Fibroblast of lung (primary cell): ENCODE measurements around the gene CSNK1E. TPM values are rescaled to one million over a fixed set of nuclear protein-coding genes. Genes with fewer than 3 reads are reported as not detected.

Source experiments
- DNase-seq, 2 donors: peaks; one replicate each; pipeline versions ENCODE4 v3.0.0 to v3.0.0-alpha.2; 2010; ENCODE audit warnings: low read depth in 2 of 2
- H2AFZ ChIP-seq: 2 replicates; pipeline ENCODE4 v1.5.1; 2012; ENCODE audit warnings: low read length, control low read depth, inconsistent platforms
- H3K27ac ChIP-seq: 2 replicates; pipeline ENCODE4 v1.5.1; 2011; ENCODE audit warnings: low read length, control low read depth; ENCODE audit not compliant: insufficient read depth
- H3K27me3 ChIP-seq: 2 replicates; pipeline ENCODE4 v1.5.1; 2011; ENCODE audit warnings: mild to moderate bottlenecking, low read length; ENCODE audit not compliant: control insufficient read depth, insufficient read depth
- H3K36me3 ChIP-seq: 2 replicates; pipeline ENCODE4 v1.5.1; 2011; ENCODE audit warnings: low read length; ENCODE audit not compliant: control insufficient read depth, insufficient read depth
- H3K4me1 ChIP-seq: 2 replicates; pipeline ENCODE4 v1.5.1; 2011; ENCODE audit warnings: low read length; ENCODE audit not compliant: control insufficient read depth, insufficient read depth; ENCODE audit errors: extremely low read depth
- H3K4me2 ChIP-seq: 2 replicates; pipeline ENCODE4 v1.5.1; 2011; ENCODE audit warnings: low read length, control low read depth; ENCODE audit not compliant: insufficient read depth; ENCODE audit errors: extremely low read depth
- H3K4me3 ChIP-seq, 4 experiments: fragments of 200-600 bp in 1 of 4; sonication (generic) in 1 of 4; replicated peaks in 1 of 4; 2 replicates each; pipeline ENCODE4 v1.5.1; 2011 to 2016; ENCODE audit warnings: low read length in 4 of 4, low read depth in 3 of 4, mild to moderate bottlenecking in 3 of 4, control low read depth in 2 of 4, inconsistent platforms in 1 of 4, mixed read lengths in 1 of 4; ENCODE audit not compliant: insufficient read depth in 1 of 4; ENCODE audit errors: control extremely low read depth in 1 of 4
- H3K79me2 ChIP-seq: 2 replicates; pipeline ENCODE4 v1.5.1; 2012; ENCODE audit warnings: mild to moderate bottlenecking, low read length, inconsistent platforms; ENCODE audit not compliant: control insufficient read depth, insufficient read depth
- H3K9ac ChIP-seq: 2 replicates; pipeline ENCODE4 v1.5.1; 2011; ENCODE audit warnings: mild to moderate bottlenecking, low read length, control low read depth; ENCODE audit not compliant: insufficient read depth
- H3K9me3 ChIP-seq: 2 replicates; pipeline ENCODE4 v1.5.1; 2012; ENCODE audit warnings: low read depth, low read length; ENCODE audit not compliant: control insufficient read depth, insufficient read depth
- H4K20me1 ChIP-seq: 2 replicates; pipeline ENCODE4 v1.5.1; 2011; ENCODE audit warnings: low read length; ENCODE audit not compliant: control insufficient read depth, insufficient read depth; ENCODE audit errors: extremely low read depth
- EZH2 ChIP-seq: IDR thresholded peaks from 2 replicates; pipeline ENCODE4 v1.5.1; 2012; ENCODE audit warnings: low read length, control low read depth, mild to moderate bottlenecking; ENCODE audit errors: missing control alignments
- polyA plus RNA-seq, 2 donors: library from polyadenylated mRNA; depleted of rRNA in 1 of 2; stranded (reverse) in 1 of 2; unstranded in 1 of 2; fragments of >200 nt; gene quantifications; 2 replicates each; pipeline ENCODE4 v1.2.1, GENCODE V29; 2011 to 2012; ENCODE audit warnings: missing spikeins in 1 of 2
- total RNA-seq: library from RNA; depleted of rRNA; stranded (reverse); fragments of >200 nt; gene quantifications from 2 replicates; pipeline ENCODE4 v1.2.1, GENCODE V29; 2014
- TF ChIP-seq, protein P1 (sequence below), 2 donors: IDR thresholded peaks in 1 of 2; conservative IDR thresholded peaks in 1 of 2; 1 replicate in 1 of 2; 2 replicates in 1 of 2; pipeline ENCODE4 v1.5.1; 2011 to 2012; ENCODE audit warnings: low read length in 2 of 2, control low read depth in 1 of 2, inconsistent platforms in 1 of 2, low read depth in 1 of 2, mild to moderate bottlenecking in 1 of 2

CSNK1E gene
- total and polyA plus RNA-seq, 2 donors (not counting 1 experiment from before 2014, with no cell fraction given): 99.3 to 121 TPM

DNA sequence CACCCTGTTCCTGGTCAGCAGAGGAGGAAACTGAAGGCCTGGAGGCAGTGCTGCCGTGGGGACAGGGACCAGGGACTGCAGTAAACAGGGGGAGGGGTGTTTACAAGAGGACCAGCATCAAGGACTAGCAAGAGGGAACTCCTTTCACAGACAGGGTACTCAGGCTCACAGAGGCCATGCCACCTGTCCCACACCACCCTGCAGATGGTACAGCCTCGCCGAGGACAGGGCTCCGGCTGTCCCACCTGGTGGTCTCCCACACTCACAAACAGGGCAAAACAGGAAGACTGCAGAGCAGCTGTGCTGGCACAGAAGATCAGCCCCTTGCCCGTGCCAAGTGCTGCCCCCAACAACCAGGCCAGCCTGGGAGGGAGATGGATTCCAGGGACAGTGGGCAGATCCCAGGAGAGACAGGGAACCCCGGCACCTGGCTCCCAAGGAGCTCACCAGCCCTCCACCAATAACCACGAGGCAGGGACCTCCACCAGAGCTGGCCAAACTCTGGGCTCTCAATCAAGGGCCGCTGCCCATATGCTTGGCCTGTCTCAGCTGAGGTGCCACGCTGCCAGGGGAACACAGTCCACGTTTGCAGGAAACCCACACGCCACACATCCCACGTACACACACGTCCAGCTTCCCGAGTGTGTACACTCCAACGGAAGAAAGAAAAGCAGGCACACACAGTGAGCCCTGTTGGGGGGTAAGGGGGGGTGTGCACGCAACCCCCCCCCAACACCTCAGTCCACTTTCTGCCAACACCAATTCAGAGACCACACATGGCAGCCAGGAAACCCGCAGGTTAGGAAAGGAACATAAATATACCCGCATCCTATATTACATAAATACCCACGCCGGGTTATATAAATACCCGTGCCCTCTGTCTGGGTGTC lies 2.1 kb downstream of the CSNK1E start:
- Histone ChIP-seq H3K4me1 (peaks cover 47% of the 10 kb centered on the region), H3K4me2 (peak overlapping the region; percentile 88), H3K27ac (peak overlapping the region; percentile 87), H3K79me2 (peaks cover 63% of the 10 kb centered on the region), H4K20me1 (no peaks in the 10 kb centered on the region), H3K9ac (peak overlapping the region; percentile 92), H3K27me3 (no peaks in the 10 kb centered on the region), H3K36me3 (peaks cover 3% of the 10 kb centered on the region), H3K9me3 (no peaks in the 10 kb centered on the region), H3K4me3 (peak overlapping the region; percentile 47 to 96 (median 77)), H2AFZ (no peak overlapping the region)
- TF ChIP-seq, protein P1, sequence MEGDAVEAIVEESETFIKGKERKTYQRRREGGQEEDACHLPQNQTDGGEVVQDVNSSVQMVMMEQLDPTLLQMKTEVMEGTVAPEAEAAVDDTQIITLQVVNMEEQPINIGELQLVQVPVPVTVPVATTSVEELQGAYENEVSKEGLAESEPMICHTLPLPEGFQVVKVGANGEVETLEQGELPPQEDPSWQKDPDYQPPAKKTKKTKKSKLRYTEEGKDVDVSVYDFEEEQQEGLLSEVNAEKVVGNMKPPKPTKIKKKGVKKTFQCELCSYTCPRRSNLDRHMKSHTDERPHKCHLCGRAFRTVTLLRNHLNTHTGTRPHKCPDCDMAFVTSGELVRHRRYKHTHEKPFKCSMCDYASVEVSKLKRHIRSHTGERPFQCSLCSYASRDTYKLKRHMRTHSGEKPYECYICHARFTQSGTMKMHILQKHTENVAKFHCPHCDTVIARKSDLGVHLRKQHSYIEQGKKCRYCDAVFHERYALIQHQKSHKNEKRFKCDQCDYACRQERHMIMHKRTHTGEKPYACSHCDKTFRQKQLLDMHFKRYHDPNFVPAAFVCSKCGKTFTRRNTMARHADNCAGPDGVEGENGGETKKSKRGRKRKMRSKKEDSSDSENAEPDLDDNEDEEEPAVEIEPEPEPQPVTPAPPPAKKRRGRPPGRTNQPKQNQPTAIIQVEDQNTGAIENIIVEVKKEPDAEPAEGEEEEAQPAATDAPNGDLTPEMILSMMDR (conservative IDR thresholded peaks at IDR 0.05 in 1 of 2, IDR thresholded peaks at IDR 0.05 in 1 of 2; ENCODE audit: low read depth in 1 of 2, low read length in 2 of 2): no peak
- no peak for TF ChIP-seq EZH2
- peak; percentile 33 for DNase-seq

DNA sequence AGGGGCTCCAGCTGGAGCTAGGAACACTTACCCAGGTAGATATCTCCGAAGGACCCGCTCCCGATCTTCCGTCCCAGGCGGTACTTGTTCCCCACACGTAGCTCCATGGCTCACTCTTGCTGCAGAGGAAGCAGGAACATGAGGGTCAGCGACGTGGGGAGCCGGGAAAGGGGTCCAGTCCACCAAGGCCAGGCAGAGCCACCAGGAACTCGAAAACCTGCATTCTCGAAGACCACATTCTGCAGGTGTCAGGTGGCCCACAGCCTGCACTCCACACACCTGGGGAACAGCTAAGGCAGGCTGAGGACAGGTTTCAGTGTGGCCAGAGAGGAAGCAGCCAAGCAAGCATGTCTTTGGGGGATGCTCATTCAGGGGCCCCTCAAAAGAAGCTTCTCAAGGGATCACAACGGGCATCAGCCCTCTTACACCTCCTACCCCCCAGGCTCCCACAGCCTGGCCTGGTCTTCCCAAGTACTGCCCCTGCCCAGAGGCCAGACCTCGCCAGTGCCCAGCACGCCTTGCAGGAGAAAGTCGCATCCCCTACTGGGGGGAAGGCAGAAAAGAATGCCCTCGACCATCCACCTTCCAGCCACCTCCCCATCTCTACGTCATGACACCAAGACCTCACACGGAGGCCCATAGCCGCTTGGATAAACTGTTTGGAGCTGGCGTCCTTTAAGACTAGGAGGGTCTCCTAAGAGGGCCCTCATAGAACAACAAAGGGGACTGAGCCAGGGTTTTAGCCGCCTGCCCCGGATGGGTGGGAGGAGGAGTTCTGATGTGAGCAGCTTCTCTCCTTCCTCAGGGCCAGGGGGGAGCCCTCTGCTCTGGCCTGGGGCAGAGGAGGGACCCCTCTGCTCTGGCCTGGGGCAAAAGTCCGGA lies 2.9 kb downstream of the CSNK1E start:
- TF ChIP-seq, protein P1 (conservative IDR thresholded peaks at IDR 0.05 in 1 of 2, IDR thresholded peaks at IDR 0.05 in 1 of 2; ENCODE audit: low read depth in 1 of 2, low read length in 2 of 2): peak in 1 of 2 donors; percentile 11
- TF ChIP-seq EZH2: no peak
- Histone ChIP-seq H2AFZ (no peak overlapping the region), H3K4me2 (peak overlapping the region; percentile 88), H3K9ac (peak overlapping the region; percentile 71), H3K27me3 (no peaks in the 10 kb centered on the region), H3K36me3 (peaks cover 3% of the 10 kb centered on the region), H3K27ac (peak overlapping the region; percentile 87), H4K20me1 (no peaks in the 10 kb centered on the region), H3K9me3 (no peaks in the 10 kb centered on the region), H3K4me3 (peak overlapping the region; percentile 47 to 96 (median 77)), H3K79me2 (peaks cover 72% of the 10 kb centered on the region), H3K4me1 (peaks cover 53% of the 10 kb centered on the region)
- DNase-seq: peak; percentile 55 to 57
